ENCODE measurements around the gene PLEKHH1. TPM values are rescaled to one million over a fixed set of nuclear protein-coding genes. Genes with fewer than 3 reads are reported as not detected.
"Not testable (repeated sequence)": the region's sequence is repeated elsewhere in the genome, so short reads cannot be mapped to it uniquely, and the experiment has no call there.

PLEKHH1 gene
- polyA plus RNA-seq, 1 donor, result 110 TPM

GRCh38 chr14:67620217-67620785, 87.2 kb downstream of the PLEKHH1 start:
- H3K9me3 ChIP-seq (ENCODE audit: control insufficient read depth, low read depth, low read length), result no peaks in the 10 kb centered on the region
- no peaks in the 10 kb centered on the region for H3K36me3 ChIP-seq (ENCODE audit: control insufficient read depth, insufficient read depth, low read length)
- H3K27me3 ChIP-seq (ENCODE audit: control insufficient read depth, insufficient read depth, low read length), result peaks cover 6% of the 10 kb centered on the region
- DNase-seq, result peak in 1 of 2 donors; percentile 35
- peak overlapping the region; percentile 64 for H3K4me3 ChIP-seq (ENCODE audit: low read length)
- H3K4me1 ChIP-seq (ENCODE audit: control insufficient read depth, insufficient read depth, low read length), result peaks cover 11% of the 10 kb centered on the region
- no CpG with 5 or more reads among the region's 19 CpGs for WGBS (ENCODE audit: insufficient coverage, low lambda C conversion rate)
- peak overlapping the region; percentile 58 for H3K27ac ChIP-seq (ENCODE audit: low read length)

- Histone ChIP-seq H3K36me3 (ENCODE audit: control insufficient read depth, insufficient read depth, low read length) (no peaks in the 10 kb centered on the region), H3K27me3 (ENCODE audit: control insufficient read depth, insufficient read depth, low read length) (peaks cover 6% of the 10 kb centered on the region), H3K27ac (ENCODE audit: low read length) (no peak overlapping the region), H3K4me3 (ENCODE audit: low read length) (no peak overlapping the region), H3K9me3 (ENCODE audit: control insufficient read depth, low read depth, low read length) (no peaks in the 10 kb centered on the region), H3K4me1 (ENCODE audit: control insufficient read depth, insufficient read depth, low read length) (peaks cover 11% of the 10 kb centered on the region)
- no peak for DNase-seq
- 60% methylated on average over 1 of the region's 4 CpGs for WGBS (ENCODE audit: insufficient coverage, low lambda C conversion rate)
These were observed 89.6 kb downstream of the PLEKHH1 start for GRCh38 chr14:67622675-67623074.

DNA sequence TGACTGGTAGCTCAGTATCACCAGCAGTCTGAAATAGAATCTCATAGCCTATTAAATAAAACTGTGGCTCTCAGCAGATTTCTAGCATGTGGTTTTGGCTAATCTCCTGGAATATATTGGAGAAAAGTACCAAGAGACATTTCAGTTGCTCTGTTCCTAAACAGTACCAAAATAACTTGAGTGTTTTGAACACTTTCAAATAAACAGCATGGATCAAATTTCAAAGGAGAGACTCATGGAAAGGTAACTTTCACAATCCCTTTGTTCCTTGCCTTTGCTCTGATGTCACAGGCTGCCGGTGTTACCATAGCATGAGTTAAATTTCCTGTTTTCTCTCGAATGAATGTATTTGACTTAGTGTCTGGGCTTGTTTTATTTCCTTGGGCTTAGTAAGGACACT, 90.0 kb downstream of the PLEKHH1 start:
- Histone ChIP-seq H3K4me3 (ENCODE audit: low read length) (no peak overlapping the region), H3K27ac (ENCODE audit: low read length) (no peak overlapping the region), H3K36me3 (ENCODE audit: control insufficient read depth, insufficient read depth, low read length) (no peaks in the 10 kb centered on the region), H3K27me3 (ENCODE audit: control insufficient read depth, insufficient read depth, low read length) (peaks cover 6% of the 10 kb centered on the region), H3K4me1 (ENCODE audit: control insufficient read depth, insufficient read depth, low read length) (peaks cover 11% of the 10 kb centered on the region), H3K9me3 (ENCODE audit: control insufficient read depth, low read depth, low read length) (no peaks in the 10 kb centered on the region)
- no CpG with 5 or more reads among the region's 2 CpGs for WGBS (ENCODE audit: insufficient coverage, low lambda C conversion rate)
- no peak for DNase-seq

GRCh38 chr14:67626131-67626530, 93.0 kb downstream of the PLEKHH1 start:
- H3K27ac ChIP-seq (ENCODE audit: low read length); H3K9me3 ChIP-seq (ENCODE audit: control insufficient read depth, low read depth, low read length); H3K36me3 ChIP-seq (ENCODE audit: control insufficient read depth, insufficient read depth, low read length); H3K4me3 ChIP-seq (ENCODE audit: low read length); DNase-seq; H3K27me3 ChIP-seq (ENCODE audit: control insufficient read depth, insufficient read depth, low read length); H3K4me1 ChIP-seq (ENCODE audit: control insufficient read depth, insufficient read depth, low read length): not testable (repeated sequence)
- no CpG with 5 or more reads among the region's 1 CpG for WGBS (ENCODE audit: insufficient coverage, low lambda C conversion rate)

- H3K4me1 ChIP-seq (ENCODE audit: control insufficient read depth, insufficient read depth, low read length), result no peaks in the 10 kb centered on the region
- no peak overlapping the region for H3K4me3 ChIP-seq (ENCODE audit: low read length)
- H3K9me3 ChIP-seq (ENCODE audit: control insufficient read depth, low read depth, low read length), result no peaks in the 10 kb centered on the region
- no peaks in the 10 kb centered on the region for H3K27me3 ChIP-seq (ENCODE audit: control insufficient read depth, insufficient read depth, low read length)
- H3K27ac ChIP-seq (ENCODE audit: low read length), result no peak overlapping the region
- no peaks in the 10 kb centered on the region for H3K36me3 ChIP-seq (ENCODE audit: control insufficient read depth, insufficient read depth, low read length)
- no peak for DNase-seq
These were observed 94.4 kb downstream of the PLEKHH1 start for GRCh38 chr14:67627519-67627918.

- Histone ChIP-seq H3K4me1 (ENCODE audit: control insufficient read depth, insufficient read depth, low read length) (no peaks in the 10 kb centered on the region), H3K36me3 (ENCODE audit: control insufficient read depth, insufficient read depth, low read length) (no peaks in the 10 kb centered on the region), H3K9me3 (ENCODE audit: control insufficient read depth, low read depth, low read length) (no peaks in the 10 kb centered on the region), H3K4me3 (ENCODE audit: low read length) (no peak overlapping the region), H3K27ac (ENCODE audit: low read length) (no peak overlapping the region), H3K27me3 (ENCODE audit: control insufficient read depth, insufficient read depth, low read length) (no peaks in the 10 kb centered on the region)
- 100% methylated on average over 1 of the region's 4 CpGs for WGBS (ENCODE audit: insufficient coverage, low lambda C conversion rate)
- DNase-seq, result no peak
These were observed 97.1 kb downstream of the PLEKHH1 start for GRCh38 chr14:67630186-67630585.

GRCh38 chr14:67630938-67631337, 97.8 kb downstream of the PLEKHH1 start:
- no peak for DNase-seq
- WGBS (ENCODE audit: insufficient coverage, low lambda C conversion rate), result no CpG with 5 or more reads among the region's 5 CpGs
- H3K4me3 ChIP-seq (ENCODE audit: low read length), result no peak overlapping the region
- no peaks in the 10 kb centered on the region for H3K27me3 ChIP-seq (ENCODE audit: control insufficient read depth, insufficient read depth, low read length)
- H3K4me1 ChIP-seq (ENCODE audit: control insufficient read depth, insufficient read depth, low read length), result peaks cover under 1% of the 10 kb centered on the region
- no peak overlapping the region for H3K27ac ChIP-seq (ENCODE audit: low read length)
- H3K9me3 ChIP-seq (ENCODE audit: control insufficient read depth, low read depth, low read length), result no peaks in the 10 kb centered on the region
- H3K36me3 ChIP-seq (ENCODE audit: control insufficient read depth, insufficient read depth, low read length), result no peaks in the 10 kb centered on the region

DNA sequence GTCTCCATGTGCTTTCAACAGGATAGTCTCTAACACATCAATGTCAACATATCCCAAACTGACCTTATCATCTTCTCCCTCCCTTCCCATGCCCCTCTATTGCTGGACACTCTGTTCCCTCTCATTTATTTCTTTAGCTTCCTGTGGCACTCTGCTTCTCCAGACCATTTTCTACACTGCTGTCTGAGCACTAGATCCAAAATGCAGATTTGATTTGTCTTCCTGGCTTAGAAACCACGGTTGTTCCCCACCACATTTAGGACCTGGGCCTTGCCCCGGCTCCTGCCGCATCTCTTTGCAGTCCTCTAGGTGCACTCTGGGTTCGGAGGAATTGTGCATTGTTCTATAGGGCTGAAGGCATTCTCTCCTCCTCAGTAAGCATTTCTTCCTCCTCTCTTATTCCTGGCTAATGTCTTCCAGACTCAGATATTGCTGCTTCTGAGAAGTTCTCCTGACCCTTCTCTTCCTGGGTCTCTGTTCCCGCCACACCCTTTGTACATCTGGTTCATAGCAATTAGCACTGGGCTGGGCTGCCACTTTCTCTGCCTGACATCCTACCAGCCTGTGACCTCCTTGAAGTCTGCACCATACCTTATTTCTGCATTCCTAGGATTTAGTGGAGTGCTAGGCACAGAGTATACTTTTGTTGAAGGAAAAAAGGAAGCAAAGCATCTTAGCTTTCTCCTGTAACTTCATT, 100.5 kb downstream of the PLEKHH1 start:
- no peak overlapping the region for H3K27ac ChIP-seq (ENCODE audit: low read length)
- WGBS (ENCODE audit: insufficient coverage, low lambda C conversion rate), result no CpG with 5 or more reads among the region's 5 CpGs
- no peak for DNase-seq
- peaks cover 4% of the 10 kb centered on the region for H3K4me1 ChIP-seq (ENCODE audit: control insufficient read depth, insufficient read depth, low read length)
- H3K27me3 ChIP-seq (ENCODE audit: control insufficient read depth, insufficient read depth, low read length), result no peaks in the 10 kb centered on the region
- H3K4me3 ChIP-seq (ENCODE audit: low read length), result no peak overlapping the region
- H3K36me3 ChIP-seq (ENCODE audit: control insufficient read depth, insufficient read depth, low read length), result no peaks in the 10 kb centered on the region
- no peaks in the 10 kb centered on the region for H3K9me3 ChIP-seq (ENCODE audit: control insufficient read depth, low read depth, low read length)

GRCh38 chr14:67636361-67636919, 103.3 kb downstream of the PLEKHH1 start:
- 0% methylated on average over 1 of the region's 3 CpGs for WGBS (ENCODE audit: insufficient coverage, low lambda C conversion rate)
- H3K4me1 ChIP-seq (ENCODE audit: control insufficient read depth, insufficient read depth, low read length), result peaks cover 5% of the 10 kb centered on the region

GRCh38 chr14:67638642-67639041, 105.6 kb downstream of the PLEKHH1 start:
- no CpG with 5 or more reads among the region's 3 CpGs for WGBS (ENCODE audit: insufficient coverage, low lambda C conversion rate)
- no peak overlapping the region for H3K27ac ChIP-seq (ENCODE audit: low read length)

More at GRCh38 chr14:67636361-67636919, 103.3 kb downstream of the PLEKHH1 start:
- no peaks in the 10 kb centered on the region for H3K27me3 ChIP-seq (ENCODE audit: control insufficient read depth, insufficient read depth, low read length)
- no peak overlapping the region for H3K27ac ChIP-seq (ENCODE audit: low read length)
- no peak overlapping the region for H3K4me3 ChIP-seq (ENCODE audit: low read length)
- no peaks in the 10 kb centered on the region for H3K9me3 ChIP-seq (ENCODE audit: control insufficient read depth, low read depth, low read length)
- DNase-seq, result peak; percentile 35 to 72
- H3K36me3 ChIP-seq (ENCODE audit: control insufficient read depth, insufficient read depth, low read length), result no peaks in the 10 kb centered on the region

More at GRCh38 chr14:67638642-67639041, 105.6 kb downstream of the PLEKHH1 start:
- DNase-seq, result no peak
- H3K36me3 ChIP-seq (ENCODE audit: control insufficient read depth, insufficient read depth, low read length), result no peaks in the 10 kb centered on the region
- no peaks in the 10 kb centered on the region for H3K9me3 ChIP-seq (ENCODE audit: control insufficient read depth, low read depth, low read length)
- H3K4me3 ChIP-seq (ENCODE audit: low read length), result no peak overlapping the region
- peaks cover 14% of the 10 kb centered on the region for H3K4me1 ChIP-seq (ENCODE audit: control insufficient read depth, insufficient read depth, low read length)
- H3K27me3 ChIP-seq (ENCODE audit: control insufficient read depth, insufficient read depth, low read length), result no peaks in the 10 kb centered on the region
